ENCODE measurements around the gene CFAP157. TPM values are rescaled to one million over a fixed set of nuclear protein-coding genes. Genes with fewer than 3 reads are reported as not detected.

The CFAP157 gene
- total and polyA plus RNA-seq, 2 of the 13 experiments (the other 11 are each of a cell fraction or from before 2014, with no cell fraction given) = 0.07 TPM; not detected in 1

DNA sequence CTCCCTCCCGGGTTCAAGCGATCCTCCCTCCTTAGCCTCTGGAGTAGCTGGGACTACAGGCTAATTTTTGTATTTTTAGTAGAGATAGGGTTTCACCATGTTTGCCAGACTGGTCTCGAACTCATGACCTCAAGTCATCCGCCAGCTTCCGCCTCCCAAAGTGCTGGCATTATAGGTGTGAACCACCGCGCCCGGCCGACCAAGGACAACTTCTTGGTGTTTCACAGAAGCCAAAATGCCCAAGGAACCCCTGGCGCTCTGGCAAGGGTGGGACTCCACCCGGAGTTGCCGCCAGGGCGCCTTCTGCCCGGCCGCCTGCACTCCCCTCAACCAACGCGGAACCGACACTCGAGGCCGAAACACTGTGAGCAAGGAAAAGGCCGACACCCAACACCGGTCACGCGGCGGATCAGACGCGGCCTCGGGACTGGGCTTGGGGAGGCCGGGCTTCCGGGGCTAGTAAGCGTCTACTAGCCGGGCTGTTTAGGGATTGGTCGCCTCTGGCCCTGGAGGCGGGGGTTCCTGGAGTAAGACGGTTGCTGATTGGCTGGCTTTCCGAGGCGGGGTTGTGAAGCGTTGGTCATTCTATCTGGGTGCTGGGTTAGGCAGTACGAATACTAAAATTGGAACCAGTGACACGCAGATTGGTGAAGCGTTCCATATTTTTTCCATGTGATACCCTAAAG, 7.7 kb upstream of the CFAP157 start:
- ATAC-seq = peak; percentile 41; the same call in 2 of the 3 replicates
- Histone ChIP-seq H3K27ac (ENCODE audit: extremely low read length, insufficient read depth, low read length) (no peak overlapping the region), H2AFZ (ENCODE audit: low read length) (no peak overlapping the region), H3K79me2 (ENCODE audit: insufficient read depth, low read length) (no peaks in the 10 kb centered on the region), H4K20me1 (ENCODE audit: insufficient read depth, low read length) (no peaks in the 10 kb centered on the region), H3K27me3 (ENCODE audit: control insufficient read depth in 1 of 2, insufficient read depth in 2 of 2, low read length in 2 of 2) (peaks cover 0 to 4% of the 10 kb centered on the region in 2 experiments; a peak in 1 of 5 replicates), H3K9me3 (ENCODE audit: low read length) (no peaks in the 10 kb centered on the region), H3K4me3 (replicated peaks in 1 of 3; ENCODE audit: insufficient read depth in 1 of 3, low read depth in 2 of 3, low read length in 3 of 3) (no peak overlapping the region), H3K36me3 (replicated peaks in 1 of 2; ENCODE audit: control insufficient read depth in 1 of 2, insufficient read depth in 2 of 2, low read length in 2 of 2) (no peaks in the 10 kb centered on the region), H3K4me1 (ENCODE audit: insufficient read depth, low read length) (peaks cover 10% of the 10 kb centered on the region; the same call in 1 of the 2 replicates), H3K4me2 (ENCODE audit: low read depth, low read length) (no peak overlapping the region), H3K9ac (ENCODE audit: insufficient read depth, low read depth, low read length) (no peak overlapping the region)
- FAIRE-seq = no peak
- POLR2A ChIA-PET = no interaction called here
- CTCF ChIA-PET (ENCODE audit: low intra/inter-chr PET ratio, low total read pairs) = no interaction called here
- DNase-seq (ENCODE audit: low spot score) = no peak
- no TSS peak for BruUV-seq (replicated peaks)
- intact Hi-C loops (cut with micrococcal nuclease; ENCODE audit: unreplicated experiment) = no loop called here
- TF ChIP-seq, protein P1, sequence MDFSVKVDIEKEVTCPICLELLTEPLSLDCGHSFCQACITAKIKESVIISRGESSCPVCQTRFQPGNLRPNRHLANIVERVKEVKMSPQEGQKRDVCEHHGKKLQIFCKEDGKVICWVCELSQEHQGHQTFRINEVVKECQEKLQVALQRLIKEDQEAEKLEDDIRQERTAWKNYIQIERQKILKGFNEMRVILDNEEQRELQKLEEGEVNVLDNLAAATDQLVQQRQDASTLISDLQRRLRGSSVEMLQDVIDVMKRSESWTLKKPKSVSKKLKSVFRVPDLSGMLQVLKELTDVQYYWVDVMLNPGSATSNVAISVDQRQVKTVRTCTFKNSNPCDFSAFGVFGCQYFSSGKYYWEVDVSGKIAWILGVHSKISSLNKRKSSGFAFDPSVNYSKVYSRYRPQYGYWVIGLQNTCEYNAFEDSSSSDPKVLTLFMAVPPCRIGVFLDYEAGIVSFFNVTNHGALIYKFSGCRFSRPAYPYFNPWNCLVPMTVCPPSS (IDR thresholded peaks at IDR 0.05) = no peak
- TF ChIP-seq HINFP (CRISPR knock-in tag; IDR thresholded peaks at IDR 0.05; ENCODE audit: low read depth) (no peak), NFYB (CRISPR knock-in tag; IDR thresholded peaks at IDR 0.05) (0 out of 2 replicates have a peak, but pooled peaks have one; percentile 18), FOXK1 (CRISPR knock-in tag; IDR thresholded peaks at IDR 0.05; ENCODE audit: borderline replicate concordance, low read depth) (no peak)
- WGBS (ENCODE audit: low lambda C conversion rate) = 86% methylated on average over 40 of the region's 41 CpGs
- in situ Hi-C loops (cut with HindIII; ENCODE audit: extremely low pct_ligation_motif_present, low pct_unique_long_range_greater_than_20kb) = no loop called here

GRCh38 chr9:127700140-127700539, 6.6 kb upstream of the CFAP157 start:
- FAIRE-seq = no peak
- no TSS peak for BruUV-seq (replicated peaks)
- Histone ChIP-seq H3K36me3 (replicated peaks in 1 of 2; ENCODE audit: control insufficient read depth in 1 of 2, insufficient read depth in 2 of 2, low read length in 2 of 2) (no peaks in the 10 kb centered on the region), H3K4me2 (ENCODE audit: low read depth, low read length) (no peak overlapping the region), H3K27me3 (ENCODE audit: control insufficient read depth in 1 of 2, insufficient read depth in 2 of 2, low read length in 2 of 2) (peaks cover under 1 to 7% of the 10 kb centered on the region in 2 experiments; a peak in 2 of 5 replicates), H3K4me3 (replicated peaks in 1 of 3; ENCODE audit: insufficient read depth in 1 of 3, low read depth in 2 of 3, low read length in 3 of 3) (no peak overlapping the region), H3K9ac (ENCODE audit: insufficient read depth, low read depth, low read length) (no peak overlapping the region), H3K27ac (ENCODE audit: extremely low read length, insufficient read depth, low read length) (no peak overlapping the region), H3K4me1 (ENCODE audit: insufficient read depth, low read length) (peaks cover 11% of the 10 kb centered on the region; the same call in 1 of the 2 replicates), H3K79me2 (ENCODE audit: insufficient read depth, low read length) (no peaks in the 10 kb centered on the region), H2AFZ (ENCODE audit: low read length) (no peak overlapping the region), H3K9me3 (ENCODE audit: low read length) (no peaks in the 10 kb centered on the region), H4K20me1 (ENCODE audit: insufficient read depth, low read length) (no peaks in the 10 kb centered on the region)
- CTCF ChIA-PET (ENCODE audit: low intra/inter-chr PET ratio, low total read pairs) = no interaction called here
- POLR2A ChIA-PET = no interaction called here
- ATAC-seq = no peak
- intact Hi-C loops (cut with micrococcal nuclease; ENCODE audit: unreplicated experiment) = no loop called here
- no peak for DNase-seq (ENCODE audit: low spot score)
- in situ Hi-C loops (cut with HindIII; ENCODE audit: extremely low pct_ligation_motif_present, low pct_unique_long_range_greater_than_20kb) = no loop called here
- 95% methylated on average over 2 of the region's 2 CpGs for WGBS (ENCODE audit: low lambda C conversion rate)
- TF ChIP-seq, protein P2, sequence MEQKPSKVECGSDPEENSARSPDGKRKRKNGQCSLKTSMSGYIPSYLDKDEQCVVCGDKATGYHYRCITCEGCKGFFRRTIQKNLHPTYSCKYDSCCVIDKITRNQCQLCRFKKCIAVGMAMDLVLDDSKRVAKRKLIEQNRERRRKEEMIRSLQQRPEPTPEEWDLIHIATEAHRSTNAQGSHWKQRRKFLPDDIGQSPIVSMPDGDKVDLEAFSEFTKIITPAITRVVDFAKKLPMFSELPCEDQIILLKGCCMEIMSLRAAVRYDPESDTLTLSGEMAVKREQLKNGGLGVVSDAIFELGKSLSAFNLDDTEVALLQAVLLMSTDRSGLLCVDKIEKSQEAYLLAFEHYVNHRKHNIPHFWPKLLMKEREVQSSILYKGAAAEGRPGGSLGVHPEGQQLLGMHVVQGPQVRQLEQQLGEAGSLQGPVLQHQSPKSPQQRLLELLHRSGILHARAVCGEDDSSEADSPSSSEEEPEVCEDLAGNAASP (CRISPR knock-in tag; IDR thresholded peaks at IDR 0.05; ENCODE audit: borderline replicate concordance) = no peak
- no peak for TF ChIP-seq MAFK (conservative IDR thresholded peaks at IDR 0.05 in 1 of 2, IDR thresholded peaks at IDR 0.05 in 1 of 2; ENCODE audit: low read length in 2 of 2)
- no peak for TF ChIP-seq DNMT3B (CRISPR knock-in tag; conservative IDR thresholded peaks at IDR 0.05)
- no peak for TF ChIP-seq SRF (IDR thresholded peaks at IDR 0.05; ENCODE audit: low read depth, low read length)
- TF ChIP-seq PLSCR1 (CRISPR knock-in tag; IDR thresholded peaks at IDR 0.05; ENCODE audit: borderline replicate concordance) = no peak
- no peak for TF ChIP-seq ELF4 (CRISPR knock-in tag; IDR thresholded peaks at IDR 0.05; ENCODE audit: borderline replicate concordance)
- TF ChIP-seq FOXK2 (IDR thresholded peaks at IDR 0.05) = no peak
- TF ChIP-seq ZBTB21 (CRISPR knock-in tag; IDR thresholded peaks at IDR 0.05) = no peak
- no peak for TF ChIP-seq SMAD3 (CRISPR knock-in tag; IDR thresholded peaks at IDR 0.05)
- no peak for TF ChIP-seq CHD2 (IDR thresholded peaks at IDR 0.05; ENCODE audit: low read depth, low read length)
